Spinal cord (tissue), 10 donors: Measurements from ENCODE around the gene VSX2. TPM values are rescaled to one million over a fixed set of nuclear protein-coding genes. Genes with fewer than 3 reads are reported as not detected.

Experiments
- DNase-seq, 6 donors: peaks; one replicate each; pipeline versions ENCODE4 v3.0.0 to v3.0.0-alpha.2; 2013 to 2015; ENCODE audit warnings: low spot score in 6 of 6, low read depth in 4 of 6
- H3K27ac ChIP-seq: one replicate; pipeline ENCODE4 v1.5.1; 2013; ENCODE audit warnings: low read depth, low read length, control low read depth
- H3K27me3 ChIP-seq: one replicate; pipeline ENCODE4 v1.6.1; 2013; ENCODE audit warnings: low read length; ENCODE audit not compliant: control insufficient read depth, insufficient read depth
- H3K36me3 ChIP-seq: one replicate; pipeline ENCODE4 v1.6.1; 2013; ENCODE audit warnings: low read length; ENCODE audit not compliant: control insufficient read depth, insufficient read depth
- H3K4me1 ChIP-seq: one replicate; pipeline ENCODE4 v1.6.1; 2013; ENCODE audit warnings: low read length; ENCODE audit not compliant: control insufficient read depth, insufficient read depth
- H3K4me3 ChIP-seq: one replicate; pipeline ENCODE4 v1.5.1; 2013; ENCODE audit warnings: low read depth, low read length, control low read depth
- H3K9me3 ChIP-seq: one replicate; pipeline ENCODE4 v1.6.1; 2013; ENCODE audit warnings: low read length; ENCODE audit not compliant: control insufficient read depth, insufficient read depth
- WGBS: methylation state at CpG from one replicate; pipeline ENCODE4 v1.1.5; 2013; ENCODE audit warnings: missing lambda C conversion rate; ENCODE audit not compliant: insufficient coverage; 5-methylcytosine and 5-hydroxymethylcytosine counted together
- polyA plus RNA-seq, 2 donors: library from polyadenylated mRNA; unstranded; fragments of 120-200 nt; gene quantifications; one replicate each; pipeline ENCODE4 v1.2.1, GENCODE V29; 2013; ENCODE audit not compliant: insufficient read length in 2 of 2
- small RNA-seq: library from RNA; depleted of rRNA; stranded (forward); fragments of <200 nt; gene quantifications from one replicate; pipeline ENCODE3, GENCODE V24; 2014; ENCODE audit warnings: low replicate concordance
- total RNA-seq, 2 donors: library from RNA; depleted of rRNA in 1 of 2; stranded (reverse); fragments of 120-200 nt in 1 of 2; fragments of >200 nt in 1 of 2; gene quantifications; one replicate each; pipeline versions ENCODE4 v1.2.3 to v1.2.4, GENCODE V29; 2013 to 2014
- donor health status: healthy.

VSX2 gene
- total and polyA plus RNA-seq, 4 donors, result 0.17 to 2.6 (median 0.88) TPM

DNA sequence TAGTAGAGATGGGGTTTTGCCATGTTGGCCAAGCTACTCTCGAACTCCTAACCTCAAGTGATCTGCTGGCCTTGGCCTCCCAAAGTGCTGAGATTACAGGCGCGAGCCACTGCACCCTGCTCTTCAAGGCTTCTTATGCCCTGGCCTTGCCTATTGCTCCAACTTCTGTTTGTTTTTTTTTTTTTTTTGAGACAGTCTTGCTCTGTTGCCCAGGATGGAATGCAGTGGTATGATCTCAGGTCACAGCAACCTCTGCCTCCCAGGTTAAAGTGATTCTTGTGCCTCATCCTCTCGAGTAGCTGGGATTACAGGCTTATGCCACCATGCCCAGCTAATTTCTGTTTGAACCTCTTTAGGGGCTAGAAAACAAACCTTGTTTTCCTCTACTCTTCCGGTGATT is 69.4 kb downstream of the VSX2 start:
- H3K9me3 ChIP-seq, result no peaks in the 10 kb centered on the region
- no peaks in the 10 kb centered on the region for H3K27me3 ChIP-seq
- no peaks in the 10 kb centered on the region for H3K4me1 ChIP-seq
- 95% methylated on average over 5 of the region's 5 CpGs for WGBS
- no peak for DNase-seq
- no peak overlapping the region for H3K4me3 ChIP-seq
- no peaks in the 10 kb centered on the region for H3K36me3 ChIP-seq
- H3K27ac ChIP-seq, result no peak overlapping the region

DNA sequence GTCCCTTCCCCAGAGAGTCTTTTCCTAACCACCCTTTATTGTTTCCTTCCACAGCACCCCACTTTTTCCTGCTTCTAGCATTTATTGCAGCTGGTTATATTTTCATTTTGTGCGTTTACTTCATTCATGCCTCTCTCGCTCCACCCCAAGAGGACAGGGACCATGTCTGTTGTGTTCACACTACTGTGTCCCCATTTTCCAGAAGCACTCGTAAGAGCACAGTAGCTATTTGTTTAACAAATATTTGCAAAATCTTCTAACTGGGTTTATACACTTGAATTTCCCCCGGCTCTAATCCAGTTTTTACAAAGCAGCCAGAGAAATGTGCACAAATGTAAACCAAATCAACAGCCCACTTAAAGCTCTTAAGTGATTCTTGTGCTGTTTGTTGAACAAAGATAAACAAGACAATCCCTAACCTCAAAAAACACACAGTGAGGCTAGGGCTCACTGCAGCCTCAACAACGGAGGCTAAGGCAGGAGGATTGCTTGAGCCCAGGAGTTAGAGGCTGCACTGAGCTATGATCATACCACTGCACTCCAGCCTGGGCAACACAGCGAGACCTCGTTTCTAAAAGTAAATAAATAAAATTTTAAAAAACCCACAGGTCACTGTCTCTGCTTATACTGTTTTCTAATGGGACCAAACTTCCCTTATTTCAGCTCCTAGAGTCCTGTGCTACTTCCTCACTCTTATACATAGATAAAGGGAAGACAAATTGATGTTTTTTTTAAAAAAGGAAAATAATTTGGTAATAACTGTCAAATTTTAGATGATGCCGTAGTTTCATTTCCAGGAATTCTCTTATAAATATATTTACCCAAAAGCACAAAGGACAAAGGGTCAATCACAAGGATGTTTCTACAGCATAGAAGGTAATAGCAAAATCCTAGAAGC is 70.1 kb downstream of the VSX2 start:
- no peaks in the 10 kb centered on the region for H3K4me1 ChIP-seq
- no peak overlapping the region for H3K4me3 ChIP-seq
- H3K27ac ChIP-seq, result no peak overlapping the region
- DNase-seq, result no peak
- no peaks in the 10 kb centered on the region for H3K9me3 ChIP-seq
- H3K27me3 ChIP-seq, result no peaks in the 10 kb centered on the region
- H3K36me3 ChIP-seq, result no peaks in the 10 kb centered on the region
- 83% methylated on average over 1 of the region's 8 CpGs for WGBS

DNA sequence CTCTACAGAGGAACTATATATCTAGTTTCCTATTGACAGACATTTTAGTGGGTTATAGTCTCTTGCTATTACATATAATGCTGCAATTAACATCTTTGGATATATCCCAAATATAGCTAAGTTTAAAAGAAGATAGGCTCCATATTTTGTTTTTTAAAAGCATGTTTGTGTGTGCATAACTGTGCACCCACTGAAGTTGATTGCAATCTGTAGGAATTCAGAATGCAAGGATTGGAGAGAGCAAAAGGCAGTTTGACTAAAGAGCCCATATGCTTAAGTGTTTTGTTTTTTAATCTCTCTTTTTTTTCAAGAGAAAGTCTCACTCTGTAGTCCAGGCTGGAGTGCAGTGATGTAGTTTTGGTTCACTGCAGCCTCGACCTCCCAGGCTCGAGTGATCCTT is 72.9 kb downstream of the VSX2 start:
- Histone ChIP-seq H3K27me3 (no peaks in the 10 kb centered on the region), H3K9me3 (no peaks in the 10 kb centered on the region), H3K36me3 (no peaks in the 10 kb centered on the region), H3K27ac (no peak overlapping the region), H3K4me1 (no peaks in the 10 kb centered on the region), H3K4me3 (no peak overlapping the region)
- peak in 1 of 6 donors; percentile 37 for DNase-seq
- no CpG with 5 or more reads among the region's 2 CpGs for WGBS

Small RNAs within 50 kb of the gene (small RNA-seq; reads per million reads assigned to genes)
- gene AC006349.1, result not detected

Other genes with a start within 250 kb of the VSX2 start
- 10 to 100 TPM; 11.0 to 13.9 TPM for gene ENTPD5, start 220.2 kb upstream of the VSX2 start, total RNA-seq
- gene ENTPD5, start 220.2 kb upstream of the VSX2 start, polyA plus RNA-seq, result 10 to 100 TPM; 12.6 to 15.0 TPM
- 10 to 100 TPM; 14.7 to 23.1 TPM for gene BBOF1, start 220.1 kb upstream of the VSX2 start, total RNA-seq
- 10 to 100 TPM; 15.1 to 17.1 TPM for gene BBOF1, start 220.1 kb upstream of the VSX2 start, polyA plus RNA-seq
- 10 to 100 TPM; 60.9 to 92.5 TPM for gene ALDH6A1, start 155.0 kb upstream of the VSX2 start, total RNA-seq
- gene ALDH6A1, start 155.0 kb upstream of the VSX2 start, polyA plus RNA-seq, result 10 to 100 TPM; 36.8 to 63.0 TPM
- gene LIN52, start 154.5 kb upstream of the VSX2 start, total RNA-seq, result 10 to 100 TPM; 16.1 to 20.8 TPM
- gene LIN52, start 154.5 kb upstream of the VSX2 start, polyA plus RNA-seq, result 10 to 100 TPM; 19.1 to 20.2 TPM
- gene ABCD4, start 63.5 kb downstream of the VSX2 start, total RNA-seq, result 10 to 100 TPM; 30.3 to 48.4 TPM
- 100 to 1,000 TPM in 1 of 2 donors, 10 to 100 TPM in 1; 86.6 to 124 TPM for gene ABCD4, start 63.5 kb downstream of the VSX2 start, polyA plus RNA-seq
- gene VRTN, start 109.0 kb downstream of the VSX2 start, total RNA-seq, result not detected
- gene VRTN, start 109.0 kb downstream of the VSX2 start, polyA plus RNA-seq, result not detected
- gene SYNDIG1L, start 186.8 kb downstream of the VSX2 start, total RNA-seq, result 1 to 10 TPM; 4.6 to 8.7 TPM
- 10 to 100 TPM; 16.6 to 17.7 TPM for gene SYNDIG1L, start 186.8 kb downstream of the VSX2 start, polyA plus RNA-seq